Neuronal stem cell (in vitro differentiated cells): ENCODE data around the gene NR4A1.

ENCODE experiments used
- DNase-seq: peaks from one replicate; pipeline ENCODE4 v3.0.0-alpha.2; 2013; ENCODE audit warnings: low spot score
- H2AFZ ChIP-seq: one replicate; pipeline ENCODE4 v1.6.1; 2013; ENCODE audit warnings: mild to moderate bottlenecking, low read length, inconsistent platforms
- H2AK5ac ChIP-seq: 2 replicates; pipeline ENCODE4 v1.6.1; 2013; ENCODE audit warnings: low read depth, mild to moderate bottlenecking, inconsistent platforms, low read length, moderate library complexity, mixed read lengths
- H2BK120ac ChIP-seq: 2 replicates; pipeline ENCODE4 v1.6.1; 2013; ENCODE audit warnings: low read depth, mild to moderate bottlenecking, inconsistent platforms, low read length, moderate library complexity, mixed read lengths
- H2BK12ac ChIP-seq: one replicate; pipeline ENCODE4 v1.6.1; 2013; ENCODE audit warnings: low read length, inconsistent platforms
- H2BK15ac ChIP-seq: 2 replicates; pipeline ENCODE4 v1.6.1; 2013; ENCODE audit warnings: mild to moderate bottlenecking, low read length, inconsistent platforms, mixed read lengths
- H2BK5ac ChIP-seq: one replicate; pipeline ENCODE4 v1.6.1; 2013; ENCODE audit warnings: inconsistent platforms, mild to moderate bottlenecking, low read length, moderate library complexity
- H3K14ac ChIP-seq: one replicate; pipeline ENCODE4 v1.6.1; 2013; ENCODE audit warnings: low read length, inconsistent platforms
- H3K18ac ChIP-seq: 2 replicates; pipeline ENCODE4 v1.6.1; 2013; ENCODE audit warnings: low read length, inconsistent platforms
- H3K23ac ChIP-seq: 2 replicates; pipeline ENCODE4 v1.6.1; 2013; ENCODE audit warnings: low read depth, mild to moderate bottlenecking, mixed read lengths, low read length, inconsistent platforms; ENCODE audit not compliant: poor library complexity
- H3K27ac ChIP-seq: replicated peaks from 3 replicates; pipeline ENCODE4 v1.5.1; 2013; ENCODE audit warnings: low read length, inconsistent platforms
- H3K27me3 ChIP-seq, 3 experiments: 2 replicates each; pipeline ENCODE4 v1.6.1; 2013; ENCODE audit warnings: low read length in 3 of 3, mild to moderate bottlenecking in 2 of 3, inconsistent platforms in 1 of 3, low read depth in 1 of 3, mixed read lengths in 1 of 3, moderate library complexity in 1 of 3; ENCODE audit not compliant: control insufficient read depth in 3 of 3, insufficient read depth in 3 of 3
- H3K36me3 ChIP-seq, 2 donors: replicated peaks in 1 of 2; 2 replicates each; pipeline ENCODE4 v1.6.1; 2013; ENCODE audit warnings: low read length in 2 of 2; ENCODE audit not compliant: control insufficient read depth in 2 of 2, insufficient read depth in 2 of 2
- H3K4ac ChIP-seq: 2 replicates; pipeline ENCODE4 v1.6.1; 2013; ENCODE audit warnings: inconsistent platforms, mild to moderate bottlenecking, low read length, moderate library complexity
- H3K4me1 ChIP-seq, 2 donors: 1 replicate in 1 of 2; 2 replicates in 1 of 2; pipeline ENCODE4 v1.6.1; 2013; ENCODE audit warnings: low read length in 2 of 2, low read depth in 1 of 2; ENCODE audit not compliant: control insufficient read depth in 2 of 2, insufficient read depth in 1 of 2
- H3K4me2 ChIP-seq: one replicate; pipeline ENCODE4 v1.6.1; 2013; ENCODE audit warnings: mild to moderate bottlenecking, low read length, inconsistent platforms; ENCODE audit not compliant: insufficient read depth, poor library complexity, severe bottlenecking
- H3K4me3 ChIP-seq, 2 donors: 2 replicates each; pipeline ENCODE4 v1.5.1; 2013; ENCODE audit warnings: low read length in 2 of 2, mild to moderate bottlenecking in 2 of 2, inconsistent platforms in 1 of 2, moderate library complexity in 1 of 2
- H3K79me1 ChIP-seq: one replicate; pipeline ENCODE4 v1.6.1; 2013; ENCODE audit warnings: low read depth, mild to moderate bottlenecking, inconsistent platforms, low read length, moderate library complexity
- H3K9ac ChIP-seq: one replicate; pipeline ENCODE4 v1.6.1; 2013; ENCODE audit warnings: mild to moderate bottlenecking, low read depth, low read length, inconsistent platforms; ENCODE audit not compliant: poor library complexity
- H3K9me3 ChIP-seq, 2 donors: replicated peaks in 1 of 2; 2 replicates each; pipeline versions ENCODE3 to v1.6.1; 2013; ENCODE audit warnings: low read length in 2 of 2, mild to moderate bottlenecking in 2 of 2, inconsistent platforms in 1 of 2, low read depth in 1 of 2, mixed read lengths in 1 of 2, moderate library complexity in 1 of 2; ENCODE audit not compliant: control insufficient read depth in 2 of 2, insufficient read depth in 1 of 2
- H4K8ac ChIP-seq: one replicate; pipeline ENCODE4 v1.6.1; 2013; ENCODE audit warnings: low read depth, mild to moderate bottlenecking, inconsistent platforms, low read length, moderate library complexity
- H4K91ac ChIP-seq: one replicate; pipeline ENCODE4 v1.6.1; 2013; ENCODE audit warnings: low read length, low read depth, mild to moderate bottlenecking, inconsistent platforms; ENCODE audit not compliant: poor library complexity
- WGBS, 2 donors: extraction: QIAGEN DNeasy Blood & Tissue Kit; methylation state at CpG; one replicate each; pipeline ENCODE4 v1.1.7; 2013; ENCODE audit warnings: missing lambda C conversion rate in 2 of 2, mixed read lengths in 1 of 2; ENCODE audit not compliant: insufficient read length in 2 of 2, insufficient replicate concordance in 1 of 2; ENCODE audit errors: extremely low coverage in 2 of 2; 5-methylcytosine and 5-hydroxymethylcytosine counted together

NR4A1 gene

GRCh38 chr12:52074971-52075724 lies 23.9 kb downstream of the NR4A1 start:
- peaks cover 9% of the 10 kb centered on the region for H3K79me1 ChIP-seq
- H3K23ac ChIP-seq = no peak overlapping the region
- H2BK5ac ChIP-seq = no peak overlapping the region
- no peak overlapping the region for H3K18ac ChIP-seq
- H3K4me2 ChIP-seq = no peak overlapping the region
- H3K14ac ChIP-seq = no peak overlapping the region
- no peak overlapping the region for H2AK5ac ChIP-seq
- no peak overlapping the region for H4K8ac ChIP-seq
- no peak overlapping the region for H3K9ac ChIP-seq
- H4K91ac ChIP-seq = no peak overlapping the region
- H3K4me1 ChIP-seq = peaks cover 0 to 5% of the 10 kb centered on the region in 2 donors
- H3K4me3 ChIP-seq = no peak overlapping the region
- peaks cover 36 to 78% of the 10 kb centered on the region in 2 donors for H3K36me3 ChIP-seq
- no peak for DNase-seq
- H3K9me3 ChIP-seq = no peaks in the 10 kb centered on the region
- H3K4ac ChIP-seq = no peak overlapping the region
- no peak overlapping the region for H3K27ac ChIP-seq
- WGBS, 2 donors = no CpG with 5 or more reads among the region's 3 CpGs
- H2AFZ ChIP-seq = no peak overlapping the region
- H3K27me3 ChIP-seq = no peaks in the 10 kb centered on the region
- no peak overlapping the region for H2BK15ac ChIP-seq
- no peak overlapping the region for H2BK12ac ChIP-seq
- H2BK120ac ChIP-seq = no peak overlapping the region

GRCh38 chr12:52076811-52077210 lies 25.6 kb downstream of the NR4A1 start:
- no peak overlapping the region for H2BK5ac ChIP-seq
- no peak for DNase-seq
- no peak overlapping the region for H3K4me3 ChIP-seq
- no peak overlapping the region for H2BK12ac ChIP-seq
- H3K18ac ChIP-seq = no peak overlapping the region
- peaks cover 36 to 74% of the 10 kb centered on the region in 2 donors for H3K36me3 ChIP-seq
- H3K79me1 ChIP-seq = peaks cover 6% of the 10 kb centered on the region
- H2AK5ac ChIP-seq = no peak overlapping the region
- no peak overlapping the region for H3K23ac ChIP-seq
- no peaks in the 10 kb centered on the region for H3K9me3 ChIP-seq
- H3K14ac ChIP-seq = no peak overlapping the region
- H3K9ac ChIP-seq = peak overlapping the region; percentile 55
- H3K27me3 ChIP-seq = no peaks in the 10 kb centered on the region
- peaks cover 5 to 8% of the 10 kb centered on the region in 2 donors for H3K4me1 ChIP-seq
- H2BK120ac ChIP-seq = no peak overlapping the region
- H3K4me2 ChIP-seq = no peak overlapping the region
- no CpG with 5 or more reads among the region's 16 CpGs for WGBS, 2 donors
- no peak overlapping the region for H2BK15ac ChIP-seq
- H2AFZ ChIP-seq = no peak overlapping the region
- H4K91ac ChIP-seq = no peak overlapping the region
- H3K27ac ChIP-seq = no peak overlapping the region
- no peak overlapping the region for H4K8ac ChIP-seq
- no peak overlapping the region for H3K4ac ChIP-seq

- H3K23ac ChIP-seq = no peak overlapping the region
- H3K4me2 ChIP-seq = no peak overlapping the region
- H3K79me1 ChIP-seq = peaks cover 6% of the 10 kb centered on the region
- no peak overlapping the region for H3K4ac ChIP-seq
- DNase-seq = no peak
- H3K9ac ChIP-seq = no peak overlapping the region
- H3K4me3 ChIP-seq = no peak overlapping the region
- H3K27me3 ChIP-seq = no peaks in the 10 kb centered on the region
- H3K14ac ChIP-seq = no peak overlapping the region
- H3K9me3 ChIP-seq = no peaks in the 10 kb centered on the region
- no peak overlapping the region for H2BK15ac ChIP-seq
- H3K4me1 ChIP-seq = peaks cover 8 to 21% of the 10 kb centered on the region in 2 donors
- no peak overlapping the region for H2AK5ac ChIP-seq
- H3K27ac ChIP-seq = no peak overlapping the region
- H3K18ac ChIP-seq = no peak overlapping the region
- H4K8ac ChIP-seq = no peak overlapping the region
- H2AFZ ChIP-seq = no peak overlapping the region
- no peak overlapping the region for H2BK120ac ChIP-seq
- no peak overlapping the region for H4K91ac ChIP-seq
- H2BK12ac ChIP-seq = no peak overlapping the region
- no peak overlapping the region for H2BK5ac ChIP-seq
- H3K36me3 ChIP-seq = peaks cover 32 to 60% of the 10 kb centered on the region in 2 donors
- no CpG with 5 or more reads among the region's 3 CpGs for WGBS, 2 donors
Measured at GRCh38 chr12:52078276-52078675, 27.0 kb downstream of the NR4A1 start.

- Histone ChIP-seq H2BK12ac (no peak within 1 kb of the TSS), H4K91ac (no peak within 1 kb of the TSS), H2BK120ac (no peak within 1 kb of the TSS), H2AK5ac (no peak within 1 kb of the TSS), H3K79me1 (peaks cover 3% of the 10 kb centered on the region), H2BK15ac (no peak within 1 kb of the TSS), H3K27ac (no peak within 1 kb of the TSS), H3K9ac (peak within 1 kb of the TSS; percentile 46), H2BK5ac (no peak within 1 kb of the TSS), H3K4me1 (peaks cover 8 to 21% of the 10 kb centered on the region in 2 donors), H3K23ac (no peak within 1 kb of the TSS), H3K9me3 (no peaks in the 10 kb centered on the region), H3K27me3 (peaks cover 0 to 4% (median 0%) of the 10 kb centered on the region in 3 experiments), H2AFZ (no peak within 1 kb of the TSS), H3K18ac (no peak within 1 kb of the TSS), H3K4me2 (no peak within 1 kb of the TSS), H3K14ac (no peak within 1 kb of the TSS), H3K36me3 (peaks cover 24 to 45% of the 10 kb centered on the region in 2 donors), H3K4ac (no peak within 1 kb of the TSS), H4K8ac (no peak within 1 kb of the TSS), H3K4me3 (no peak within 1 kb of the TSS)
- DNase-seq = no peak
- no CpG with 5 or more reads among the region's 87 CpGs for WGBS, 2 donors
Measured at GRCh38 chr12:52079576-52080402, 28.5 kb downstream of the NR4A1 start, which contains the start of gene SMIM41. Gene SMIM41, plus strand, starts transcription at chr12:52079704. Its CDS starts 76 bp downstream, at chr12:52079780.
